DMS79 (cell line): Measurements from ENCODE around the gene FBXL15.
"Not testable (repeated sequence)": the region's sequence is repeated elsewhere in the genome, so short reads cannot be mapped to it uniquely, and the experiment has no call there.

Source experiments
- DNase-seq: peaks from one replicate; lab custom pipeline; 2025; lab: John Stamatoyannopoulos, UW

The FBXL15 gene

GRCh38 chr10:102431452-102432124, 11.0 kb downstream of the FBXL15 start:
- no peak for DNase-seq

DNA sequence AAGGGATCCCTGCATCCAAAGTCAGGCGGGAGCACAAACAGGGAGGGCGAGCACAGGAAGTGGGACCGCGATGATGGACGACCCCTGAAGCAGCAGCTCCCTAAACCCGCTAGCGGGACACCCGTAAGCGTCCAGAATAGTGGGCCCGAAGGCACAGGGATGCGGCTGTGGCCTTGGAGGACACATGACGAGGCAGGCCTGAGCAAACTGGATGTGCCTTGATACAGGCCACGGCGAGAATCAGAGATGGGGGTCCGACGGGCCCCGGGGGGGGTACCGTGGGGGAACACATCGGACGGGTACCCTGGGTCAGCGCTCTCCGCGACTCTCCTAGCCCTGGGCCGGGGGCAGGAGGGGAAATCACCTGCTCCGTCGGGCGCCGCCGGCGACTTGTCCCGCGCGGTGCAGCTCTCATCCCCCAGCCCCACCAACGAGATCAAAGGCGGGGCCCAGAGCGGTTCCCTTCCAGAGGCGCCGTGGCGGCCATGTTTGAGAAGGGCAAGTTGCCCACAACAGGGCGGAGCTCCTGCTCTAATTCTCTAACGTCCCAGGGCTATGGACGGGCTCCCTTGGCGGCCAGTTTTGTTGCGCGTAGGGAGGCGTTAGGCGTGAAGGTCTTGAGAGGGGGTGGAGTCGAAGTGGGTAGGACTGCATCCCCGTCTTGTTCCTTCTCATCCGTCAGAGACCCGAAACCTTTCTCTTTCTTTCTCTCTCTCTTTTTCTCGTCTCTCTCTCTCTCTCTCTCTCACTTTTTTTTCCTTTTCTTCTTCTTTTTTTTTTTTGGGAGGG, 11.7 kb downstream of the FBXL15 start, which contains the start of gene CUEDC2:
Gene CUEDC2 (minus strand): TSS at position 413 of the 789 bp plus-strand sequence. CDS start 7,386 bp downstream, outside the sequence.
- DNase-seq: peak; percentile 85

DNA sequence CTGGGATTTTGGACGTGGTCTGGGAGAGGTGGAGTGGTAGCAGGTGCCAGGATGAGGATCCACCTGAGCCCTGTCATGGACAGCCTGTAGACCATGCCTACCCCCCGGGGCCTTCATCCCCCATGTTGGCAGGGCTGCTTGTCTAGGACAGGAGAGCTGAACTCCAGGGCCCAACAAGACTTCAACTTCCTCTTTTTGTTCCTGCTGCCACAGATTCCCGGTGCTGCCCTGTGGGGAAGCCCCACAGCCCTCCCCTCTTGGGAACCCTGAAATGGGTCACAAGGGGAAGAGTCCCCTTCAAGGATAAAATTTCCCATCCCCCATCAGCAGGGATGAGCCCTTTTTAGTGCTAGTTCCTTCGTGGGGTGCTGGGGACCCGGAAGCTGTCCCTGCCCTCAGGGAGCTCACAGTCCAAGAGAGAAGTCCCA, 13.0 kb downstream of the FBXL15 start:
- DNase-seq: no peak

GRCh38 chr10:102434394-102435132, 13.9 kb downstream of the FBXL15 start:
- no peak for DNase-seq

DNA sequence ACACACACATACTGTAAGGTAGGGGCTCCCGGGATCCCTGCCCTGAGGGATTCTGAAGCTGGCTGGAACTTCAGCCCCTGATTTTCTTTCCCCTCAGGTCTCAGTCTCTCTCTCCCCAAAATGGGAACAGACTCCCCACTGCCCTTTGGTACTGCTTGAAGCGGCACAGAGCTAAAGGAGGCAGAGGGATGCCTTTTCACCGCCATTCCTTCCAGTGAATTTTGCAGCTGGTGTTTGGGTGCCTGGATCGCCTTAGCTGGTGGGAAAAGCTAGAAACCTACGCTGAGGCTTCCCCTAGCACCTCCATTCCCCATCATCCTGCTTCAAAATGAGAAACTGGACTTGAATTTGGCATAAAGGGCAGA, 14.5 kb downstream of the FBXL15 start:
- no peak for DNase-seq

DNA sequence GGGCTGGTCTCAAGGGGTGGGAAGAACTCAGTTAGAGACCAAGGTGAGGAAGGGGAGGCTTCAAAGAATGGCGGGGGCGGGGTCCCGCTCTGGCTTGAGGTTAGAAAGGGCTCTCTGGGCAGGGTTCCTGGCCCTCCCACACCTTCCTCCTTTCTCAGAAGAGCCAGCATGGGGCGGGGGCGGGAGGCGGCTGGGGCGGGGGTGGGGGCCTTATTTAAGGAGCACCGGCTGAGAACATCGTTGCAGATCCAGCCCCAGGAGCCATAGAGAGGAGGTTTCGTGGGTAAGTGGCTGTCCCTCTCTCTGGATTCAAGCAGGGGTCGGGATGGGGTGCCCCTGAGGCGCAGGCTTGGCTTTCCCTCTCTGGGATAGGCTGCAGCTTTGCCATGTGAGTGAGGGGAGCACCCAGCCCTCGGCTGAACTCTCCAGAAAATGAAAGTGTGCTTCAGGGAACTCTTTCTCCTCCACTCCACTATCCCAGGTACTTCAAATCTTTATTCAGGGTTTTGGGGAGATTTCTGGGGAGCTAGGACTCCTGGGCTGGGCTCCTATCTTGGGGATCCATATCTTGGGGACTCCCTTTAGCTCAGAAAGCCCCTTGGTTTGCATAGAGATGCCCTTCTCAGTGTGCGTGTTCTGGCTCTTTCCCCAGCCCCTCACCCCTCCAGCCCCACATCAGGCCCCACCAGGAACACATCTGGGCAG, 15.0 kb downstream of the FBXL15 start:
- peak; percentile 11 for DNase-seq

DNA sequence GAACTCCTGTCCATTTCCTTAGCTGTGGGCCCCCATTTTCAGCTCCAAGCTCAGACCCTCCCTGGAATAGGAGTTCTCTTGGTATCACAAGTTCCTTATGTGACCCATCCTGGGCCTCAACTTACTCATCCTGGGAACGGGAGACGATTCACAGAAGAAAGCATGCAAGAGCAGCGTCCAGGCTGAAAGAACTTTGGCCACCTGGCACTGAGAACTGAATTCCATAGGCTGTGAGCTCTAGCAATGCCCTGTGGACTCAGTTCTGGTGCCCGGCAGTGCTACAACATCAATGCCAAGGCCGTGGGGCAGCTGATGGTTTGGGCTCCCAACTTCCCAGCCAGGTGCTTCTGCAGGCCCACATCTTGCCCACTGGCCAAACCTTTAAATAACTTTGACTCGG, 15.7 kb downstream of the FBXL15 start:
- DNase-seq: no peak

- DNase-seq: no peak
Measured at GRCh38 chr10:102437515-102437914, 16.9 kb downstream of the FBXL15 start.

DNA sequence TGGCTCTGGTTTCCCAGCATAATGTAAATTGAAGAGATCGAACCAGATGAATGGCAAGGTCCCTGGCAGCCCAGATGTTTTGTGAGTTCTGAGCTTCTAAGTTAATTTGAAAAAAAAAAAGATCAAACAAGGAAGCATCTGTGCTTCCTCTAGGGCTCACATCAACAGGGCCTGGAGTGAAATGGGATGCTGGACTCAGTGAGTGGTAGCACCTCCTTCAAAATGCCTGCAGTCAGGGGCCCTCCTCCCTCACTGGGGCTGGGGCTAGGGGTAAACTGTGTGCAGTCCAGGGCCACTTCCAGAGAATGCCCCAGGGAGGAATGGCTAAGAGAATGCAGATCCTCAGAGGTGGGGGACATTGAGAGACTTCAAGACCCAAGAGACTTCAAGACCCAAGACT, 17.7 kb downstream of the FBXL15 start:
- DNase-seq: no peak

DNA sequence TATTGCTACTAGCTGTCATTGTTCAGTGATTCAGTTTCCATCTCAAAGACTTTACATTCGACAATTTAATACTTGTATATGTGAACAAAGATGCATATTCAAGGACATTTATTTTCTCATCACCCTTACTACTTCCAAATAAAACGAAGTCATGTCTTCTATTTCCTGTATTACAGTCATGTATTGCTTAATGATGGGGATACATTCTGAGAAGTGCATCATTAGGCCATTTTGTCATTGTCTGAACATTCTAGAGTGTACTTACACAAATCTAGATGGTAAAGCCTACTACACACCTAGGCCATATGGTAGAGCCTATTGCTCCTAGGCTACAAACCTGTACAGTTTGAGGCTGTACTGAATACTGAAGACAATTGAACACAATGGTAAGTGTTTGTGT, 24.2 kb downstream of the FBXL15 start:
- DNase-seq: no peak

- peak; percentile 58 for DNase-seq
Measured at GRCh38 chr10:102449321-102450123, 28.9 kb downstream of the FBXL15 start.

DNA sequence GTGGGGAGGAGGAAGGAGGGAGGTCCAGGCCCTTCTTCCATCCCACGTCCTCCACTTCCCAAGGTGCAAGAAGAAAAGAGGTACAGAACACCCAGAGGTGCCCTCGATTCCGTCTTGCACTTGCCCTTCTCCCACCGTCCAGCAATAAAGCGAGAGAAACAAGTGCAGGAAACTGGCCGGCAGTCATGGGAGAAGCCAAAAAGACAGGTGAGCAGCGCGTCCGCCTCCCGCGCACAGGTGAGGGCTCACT, 29.4 kb downstream of the FBXL15 start:
- no peak for DNase-seq

DNA sequence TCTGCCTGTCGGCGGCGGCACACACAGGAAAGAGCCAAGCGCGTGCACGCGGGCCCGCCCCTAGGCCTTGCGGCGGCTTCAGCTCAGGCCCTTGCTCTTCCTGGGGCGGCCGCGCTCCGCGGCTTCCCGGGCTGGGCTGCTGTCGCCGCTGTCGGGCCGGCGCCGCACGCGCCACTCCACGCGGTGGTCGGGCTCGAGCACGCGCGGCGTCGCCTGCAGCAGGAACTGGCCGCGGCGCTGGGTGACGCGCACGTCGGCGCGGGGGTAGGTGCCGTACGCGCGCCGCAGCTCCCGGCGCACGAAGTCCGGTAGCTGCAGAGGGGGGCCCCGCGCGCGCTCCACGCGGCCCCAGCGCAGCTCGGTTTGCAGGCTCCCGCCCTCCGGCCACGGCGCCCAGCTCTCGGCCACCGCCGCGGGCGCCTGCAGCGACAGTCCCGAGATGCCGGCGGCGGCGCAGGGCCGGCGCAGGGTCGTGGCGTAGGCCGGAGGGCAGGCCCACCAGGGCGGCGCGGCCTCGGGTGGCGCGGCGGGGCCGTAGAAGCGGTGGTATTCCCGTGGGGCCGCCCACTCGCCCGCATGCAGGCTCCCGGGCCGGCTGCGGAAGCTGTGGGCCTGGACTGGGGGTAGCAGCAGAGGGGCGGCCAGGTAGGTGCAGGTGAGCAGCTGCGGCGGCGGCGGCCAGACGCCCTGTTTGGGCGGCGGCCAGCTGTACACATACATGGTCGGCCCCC, 29.9 kb downstream of the FBXL15 start:
- DNase-seq: peak; percentile 33

GRCh38 chr10:102451105-102451969, 30.7 kb downstream of the FBXL15 start, which contains the start of gene C10orf95:
C10orf95 (minus strand) TSS chr10:102451543; CDS start chr10:102451093, 450 bp downstream.
- DNase-seq: no peak

DNA sequence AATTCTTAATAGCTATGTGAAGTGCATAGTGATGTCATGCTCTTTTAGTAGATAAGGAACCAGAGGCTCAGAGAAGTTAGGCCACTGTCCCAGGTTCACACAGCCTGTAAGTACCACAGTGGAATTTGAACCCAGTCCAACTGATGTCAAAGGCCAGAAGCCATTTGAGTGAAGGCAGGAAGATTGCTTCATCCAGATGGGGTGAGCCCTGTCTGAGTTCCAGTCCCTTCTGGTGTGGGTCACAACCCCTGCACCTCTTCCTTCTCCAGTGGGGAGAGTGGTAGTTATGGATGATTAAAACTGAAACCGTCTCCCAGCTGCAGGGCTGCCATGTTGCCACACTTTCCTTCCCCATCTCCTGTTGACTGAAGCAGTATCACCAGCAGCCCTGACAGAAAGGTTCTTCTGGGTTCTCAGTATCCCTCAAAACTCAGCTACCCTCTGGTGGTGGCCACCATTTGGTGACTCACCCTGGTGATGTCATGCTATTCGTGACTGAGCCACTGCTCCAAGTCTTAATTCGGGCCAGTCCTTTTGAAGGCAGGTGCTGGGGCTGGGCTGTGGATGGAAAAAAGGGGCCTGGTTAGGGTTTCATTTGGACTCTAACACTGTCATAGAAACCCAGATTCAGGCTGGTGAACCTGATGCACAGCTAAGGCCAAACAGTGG, 32.2 kb downstream of the FBXL15 start:
- DNase-seq: no peak

DNA sequence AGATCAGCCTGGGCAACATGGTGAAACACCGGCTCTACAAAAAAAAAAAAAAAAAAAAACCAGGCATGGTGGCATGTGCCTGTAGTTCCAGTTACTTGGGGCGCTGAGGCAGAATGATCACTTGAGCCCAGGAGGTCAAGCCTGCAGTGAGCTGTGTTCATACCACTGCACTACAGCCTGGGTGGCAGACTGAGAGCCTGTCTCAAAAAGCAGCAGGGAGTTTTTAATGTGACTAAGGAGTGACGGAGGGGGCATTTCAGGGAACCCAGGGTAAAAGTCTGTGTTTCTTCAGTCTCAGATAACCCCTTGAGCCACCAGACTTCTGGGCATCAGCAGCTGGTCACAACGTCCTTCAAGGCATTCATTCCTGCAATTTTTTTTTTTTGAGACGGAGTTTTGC, 32.9 kb downstream of the FBXL15 start:
- DNase-seq: no peak

DNA sequence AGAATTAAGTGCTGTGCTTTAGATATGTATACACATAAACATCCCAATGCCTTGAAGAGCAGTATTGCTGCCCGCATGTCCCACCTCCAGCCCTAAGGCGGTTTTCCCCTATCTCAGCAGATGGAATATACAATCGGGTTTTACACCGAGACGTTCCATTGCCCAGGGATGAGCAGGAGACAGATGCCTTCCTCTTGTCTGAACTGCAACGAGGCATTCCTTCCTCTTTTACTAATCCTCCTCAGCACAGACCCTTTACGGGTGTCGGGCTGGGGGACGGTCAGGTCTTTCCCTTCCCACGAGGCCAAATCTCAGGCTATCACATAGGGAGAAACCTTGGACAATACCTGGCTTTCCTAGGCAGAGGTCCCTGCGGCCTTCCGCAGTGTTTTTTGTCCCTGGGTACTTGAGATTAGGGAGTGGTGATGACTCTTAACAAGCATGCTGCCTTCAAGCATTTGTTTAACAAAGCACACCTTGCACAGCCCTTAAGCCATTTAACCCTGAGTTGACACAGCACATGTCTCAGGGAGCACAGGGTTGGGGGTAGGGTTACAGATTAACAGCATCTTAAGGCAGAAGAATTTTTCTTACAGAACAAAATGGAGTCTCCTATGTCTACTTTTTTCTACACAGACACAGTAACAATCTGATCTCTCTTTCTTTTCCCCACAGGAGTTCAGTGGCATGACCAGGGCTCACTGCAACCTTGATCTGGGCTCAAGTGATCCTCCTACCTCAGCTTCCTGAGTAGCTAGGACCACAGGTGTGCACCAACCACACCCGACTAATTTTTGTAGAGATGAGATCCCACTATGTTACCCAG, 34.2 kb downstream of the FBXL15 start:
- DNase-seq: not testable (repeated sequence)

GRCh38 chr10:102455893-102456471, 35.3 kb downstream of the FBXL15 start:
- no peak for DNase-seq
